Uterus (tissue), 2 donors: Measurements from ENCODE around the gene ZFYVE1.

ENCODE experiments used
- CTCF ChIP-seq, 4 experiments: fragments of 200-600 bp in 2 of 4; fragments of 450-650 bp in 2 of 4; sonication (generic) in 2 of 4; IDR thresholded peaks; one replicate each; pipeline ENCODE4 v1.5.1; 2016 to 2019; ENCODE audit warnings: antibody characterized with exemption in 4 of 4, mild to moderate bottlenecking in 2 of 4, moderate library complexity in 1 of 4
- POLR2A ChIP-seq, 2 donors: fragments of 450-650 bp; IDR thresholded peaks; one replicate each; pipeline ENCODE4 v1.6.1; 2016; ENCODE audit warnings: antibody characterized with exemption in 2 of 2, mild to moderate bottlenecking in 1 of 2, moderate library complexity in 1 of 2

GRCh38 chr14:72970824-72971434 lies 56.0 kb downstream of the ZFYVE1 start:
- TF ChIP-seq CTCF (IDR thresholded peaks at IDR 0.05) (no peak), POLR2A (IDR thresholded peaks at IDR 0.05) (no peak)
